Prostate gland (tissue), 2 donors: ENCODE results near the gene BDP1. TPM values are rescaled to one million over a fixed set of nuclear protein-coding genes. Genes with fewer than 3 reads are reported as not detected.
"Not testable (repeated sequence)": the region's sequence is repeated elsewhere in the genome, so short reads cannot be mapped to it uniquely, and the experiment has no call there.

ENCODE experiments used
- DNase-seq: peaks from one replicate; pipeline ENCODE4 v3.0.0-alpha.2; 2019; ENCODE audit warnings: low spot score
- H3K27ac ChIP-seq, 2 donors: fragments of 200-600 bp; sonication (generic); 2 replicates each; pipeline ENCODE4 v1.5.1; 2017 to 2019
- H3K27me3 ChIP-seq: fragments of 200-600 bp; sonication (generic); replicated peaks from 2 replicates; pipeline ENCODE4 v1.5.1; 2019; ENCODE audit not compliant: insufficient read depth
- H3K36me3 ChIP-seq, 2 donors: fragments of 200-600 bp; sonication (generic); 1 replicate in 1 of 2; 2 replicates in 1 of 2; pipeline versions ENCODE4 v1.5.1 to v1.8.1; 2017 to 2019
- H3K4me1 ChIP-seq: fragments of 200-600 bp; sonication (generic); replicated peaks from 2 replicates; pipeline ENCODE4 v1.5.1; 2019
- H3K4me3 ChIP-seq, 2 donors: fragments of 200-600 bp; sonication (generic); 2 replicates each; pipeline ENCODE4 v1.5.1; 2017 to 2019
- H3K9me3 ChIP-seq: fragments of 200-600 bp; sonication (generic); 2 replicates; pipeline ENCODE4 v1.5.1; 2017
- CTCF ChIP-seq, 4 experiments: fragments of 200-600 bp in 2 of 4; fragments of 450-650 bp in 2 of 4; sonication (generic) in 2 of 4; IDR thresholded peaks; 1 replicate in 3 of 4; 2 replicates in 1 of 4; pipeline ENCODE4 v1.5.1; 2016 to 2019; ENCODE audit warnings: antibody characterized with exemption in 4 of 4, mild to moderate bottlenecking in 2 of 4, moderate library complexity in 2 of 4
- POLR2A ChIP-seq: fragments of 450-650 bp; IDR thresholded peaks from one replicate; pipeline ENCODE4 v1.6.1; 2016; ENCODE audit warnings: antibody characterized with exemption, mild to moderate bottlenecking
- POLR2AphosphoS5 ChIP-seq: sonication (generic); formaldehyde crosslinking; IDR thresholded peaks from one replicate; pipeline ENCODE4 v1.6.1; 2017; ENCODE audit warnings: antibody characterized with exemption
- WGBS: methylation state at CpG from one replicate; pipeline ENCODE4 v1.1.5; 2018; 5-methylcytosine and 5-hydroxymethylcytosine counted together
- intact Hi-C: fragments of 100-400 bp; cut with DNase I; formaldehyde crosslinking; loops from one replicate; pipeline ENCODE4 v1.14.2; 2022
- small RNA-seq, 2 donors: library from RNA; depleted of rRNA; stranded (forward); fragments of <200 nt; gene quantifications; one replicate each; pipeline ENCODE3, GENCODE V24; 2016
- total RNA-seq, 2 donors: library from RNA; depleted of rRNA; stranded (reverse); fragments of >200 nt; gene quantifications; one replicate each; pipeline ENCODE4 v1.1.0, GENCODE V29; 2016

BDP1 gene
- total RNA-seq, 2 donors from 2014 or later: 17.9 to 25.6 TPM

DNA sequence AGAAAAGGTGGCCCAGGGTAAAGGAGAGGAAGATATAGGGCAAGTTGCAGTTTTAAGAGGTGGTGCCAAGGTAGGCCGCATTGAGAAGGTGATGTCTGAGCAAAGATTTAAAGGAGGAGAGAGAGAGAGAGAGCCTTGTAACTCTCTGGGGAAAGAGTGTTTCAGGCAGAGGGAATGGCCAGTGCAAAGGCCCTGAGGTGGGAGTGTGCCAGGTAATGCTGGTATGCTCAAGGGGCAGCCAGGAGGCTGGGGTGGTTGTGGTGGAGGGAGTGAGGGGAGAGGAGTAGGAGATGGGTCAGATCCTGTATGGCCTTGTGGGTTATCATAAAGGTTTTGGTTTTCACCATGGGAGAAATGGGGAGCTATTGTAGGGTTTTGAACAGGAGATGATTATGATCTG is 141.6 kb downstream of the BDP1 start:
- H3K4me1 ChIP-seq: peaks cover 6% of the 10 kb centered on the region
- no peaks in the 10 kb centered on the region for H3K9me3 ChIP-seq
- peak overlapping the region in 1 of 2 donors; percentile 3 for H3K27ac ChIP-seq
- no peaks in the 10 kb centered on the region for H3K36me3 ChIP-seq
- 93% methylated on average over 1 of the region's 1 CpG for WGBS
- no peak overlapping the region for H3K4me3 ChIP-seq
- H3K27me3 ChIP-seq: no peaks in the 10 kb centered on the region
- DNase-seq: no peak
- intact Hi-C loops: no loop called here
- TF ChIP-seq CTCF (IDR thresholded peaks at IDR 0.05): no peak
- TF ChIP-seq POLR2A: no peak

DNA sequence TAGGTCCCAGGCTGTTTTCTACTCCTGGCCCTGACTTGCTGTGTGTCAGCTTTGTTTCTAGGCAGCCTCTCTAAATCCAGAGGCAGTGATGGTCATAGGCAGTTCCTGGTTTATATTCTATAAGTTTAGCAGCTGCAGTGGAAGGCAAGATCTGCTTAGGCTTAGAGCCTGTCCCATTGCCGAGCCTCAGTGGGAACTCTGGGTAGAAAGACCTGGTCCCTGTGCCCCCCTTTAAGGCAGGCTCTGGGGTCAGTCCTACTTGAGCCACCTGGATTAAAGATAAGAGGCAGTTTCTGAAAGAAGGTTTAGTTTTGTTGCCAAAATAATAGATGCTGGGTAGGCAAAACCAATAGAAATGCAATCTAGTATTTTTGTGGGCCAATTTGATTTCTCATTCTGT is 145.3 kb downstream of the BDP1 start:
- Histone ChIP-seq H3K27me3 (no peaks in the 10 kb centered on the region), H3K36me3 (no peaks in the 10 kb centered on the region), H3K27ac (peak overlapping the region; percentile 6 to 64), H3K9me3 (no peaks in the 10 kb centered on the region), H3K4me1 (peaks cover 11% of the 10 kb centered on the region), H3K4me3 (no peak overlapping the region)
- intact Hi-C loops: no loop called here
- DNase-seq: no peak
- TF ChIP-seq POLR2AphosphoS5 (no peak), CTCF (IDR thresholded peaks at IDR 0.05) (no peak), POLR2A (no peak)
- 95% methylated on average over 1 of the region's 1 CpG for WGBS

GRCh38 chr5:71601222-71602026 is 146.0 kb downstream of the BDP1 start:
- DNase-seq: peak; percentile 60
- H3K36me3 ChIP-seq: no peaks in the 10 kb centered on the region
- H3K27me3 ChIP-seq: no peaks in the 10 kb centered on the region

DNA sequence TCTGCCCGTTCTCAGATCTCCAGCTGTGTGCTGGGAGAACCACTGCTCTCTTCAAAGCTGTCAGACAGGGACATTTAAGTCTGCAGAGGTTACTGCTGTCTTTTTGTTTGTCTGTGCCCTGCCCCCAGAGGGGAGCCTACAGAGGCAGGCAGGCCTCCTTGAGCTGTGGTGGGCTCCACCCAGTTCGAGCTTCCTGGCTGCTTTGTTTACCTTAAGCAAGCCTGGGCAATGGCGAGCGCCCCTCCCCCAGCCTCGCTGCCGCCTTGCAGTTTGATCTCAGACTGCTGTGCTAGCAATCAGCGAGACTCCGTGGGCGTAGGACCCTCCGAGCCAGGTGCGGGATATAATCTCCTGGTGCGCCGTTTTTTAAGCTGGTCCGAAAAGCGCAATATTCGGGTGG is 154.5 kb downstream of the BDP1 start:
- H3K4me3 ChIP-seq, DNase-seq, H3K36me3 ChIP-seq, H3K27ac ChIP-seq, H3K4me1 ChIP-seq, H3K27me3 ChIP-seq, H3K9me3 ChIP-seq, intact Hi-C loops: not testable (repeated sequence)
- 94% methylated on average over 13 of the region's 16 CpGs for WGBS

More at GRCh38 chr5:71601222-71602026, 146.0 kb downstream of the BDP1 start:
- H3K9me3 ChIP-seq: no peaks in the 10 kb centered on the region
- WGBS: 18% methylated on average over 6 of the region's 6 CpGs
- no peak overlapping the region for H3K4me3 ChIP-seq
- intact Hi-C loops: no loop called here
- peak in 3 of 4 experiments; percentile 38 to 57 (median 49) for TF ChIP-seq CTCF (IDR thresholded peaks at IDR 0.05)
- TF ChIP-seq POLR2A: no peak
- TF ChIP-seq POLR2AphosphoS5: peak; percentile 54
- peaks cover 11% of the 10 kb centered on the region for H3K4me1 ChIP-seq
- H3K27ac ChIP-seq: peak overlapping the region; percentile 6 to 64

DNA sequence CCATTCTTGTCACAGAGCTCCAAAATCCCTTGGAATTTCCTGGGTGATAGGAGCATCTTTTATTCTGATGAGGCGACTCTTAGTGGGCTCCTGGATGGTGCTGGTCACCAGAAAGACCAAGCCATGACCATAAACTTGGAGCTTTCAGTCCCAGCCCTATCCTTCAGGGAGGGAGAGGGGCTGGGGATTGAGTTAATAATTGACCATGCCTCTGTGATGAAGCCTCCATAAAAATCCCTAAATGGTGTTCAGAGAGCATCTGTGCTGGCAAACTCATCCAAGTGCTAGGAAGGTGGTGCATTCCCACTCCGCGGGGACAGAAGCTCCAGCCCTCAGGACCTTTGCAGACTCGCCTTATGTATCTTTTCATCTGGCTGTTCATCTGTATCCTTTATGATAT is 160.4 kb downstream of the BDP1 start:
- intact Hi-C loops: no loop called here
- TF ChIP-seq POLR2A (no peak), CTCF (IDR thresholded peaks at IDR 0.05) (no peak), POLR2AphosphoS5 (no peak)
- Histone ChIP-seq H3K36me3 (no peaks in the 10 kb centered on the region), H3K4me1 (no peaks in the 10 kb centered on the region), H3K27ac (no peak overlapping the region), H3K9me3 (no peaks in the 10 kb centered on the region), H3K27me3 (no peaks in the 10 kb centered on the region), H3K4me3 (no peak overlapping the region)
- 78% methylated on average over 4 of the region's 4 CpGs for WGBS
- DNase-seq: no peak

Small RNAs within 50 kb of the gene (small RNA-seq; reads per million reads assigned to genes)
- gene HMGN1P12: 0 reads per million in 2 donors

Other genes with a start within 250 kb of the BDP1 start
- gene MCCC2, start 131.7 kb downstream of the BDP1 start, total RNA-seq: 100 to 1,000 TPM in 1 of 2 donors, 10 to 100 TPM in 1; 53.0 to 141 TPM